CD4-positive, alpha-beta T cell treated with Interleukin-2 at 100 ng/mL for 4 hours (primary cell): ENCODE measurements around the gene EPHA4.

Source experiments
- DNase-seq: peaks from one replicate; pipeline ENCODE4 v3.0.0-alpha.2; 2020; ENCODE audit warnings: low spot score

The EPHA4 gene

DNA sequence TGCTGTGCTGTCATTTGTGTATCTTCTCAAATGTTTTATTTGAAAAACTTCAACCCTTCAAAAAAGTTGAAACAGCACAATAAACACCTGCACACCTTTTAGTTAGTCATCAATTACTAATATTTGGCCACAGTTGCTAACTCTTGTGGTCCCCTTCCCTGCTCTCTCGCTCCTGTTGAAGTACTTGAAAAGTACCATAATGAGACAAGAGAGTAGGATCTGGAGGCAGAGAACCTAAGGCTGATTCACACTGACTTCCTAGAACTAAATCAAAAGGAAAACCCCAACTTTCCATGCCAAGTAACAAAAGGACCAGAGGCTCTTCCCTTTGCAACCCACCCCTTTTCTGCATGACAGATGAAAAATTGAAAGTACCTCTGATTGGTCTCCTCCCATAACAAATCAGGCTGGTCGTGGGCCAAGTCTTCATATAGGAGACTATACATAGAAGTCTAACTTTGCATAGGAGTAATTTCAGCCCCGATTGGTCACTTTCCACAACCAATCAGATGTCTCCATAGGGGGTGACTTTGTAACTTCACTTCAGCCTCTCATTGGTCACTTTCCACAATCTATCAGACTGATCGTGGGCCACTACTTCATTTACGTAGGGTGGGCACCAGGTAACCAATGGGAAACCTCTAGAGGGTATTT is 179.7 kb downstream of the EPHA4 start:
- DNase-seq = no peak

- DNase-seq = no peak
Observed at GRCh38 chr2:221390878-221391277, 181.2 kb downstream of the EPHA4 start.

DNA sequence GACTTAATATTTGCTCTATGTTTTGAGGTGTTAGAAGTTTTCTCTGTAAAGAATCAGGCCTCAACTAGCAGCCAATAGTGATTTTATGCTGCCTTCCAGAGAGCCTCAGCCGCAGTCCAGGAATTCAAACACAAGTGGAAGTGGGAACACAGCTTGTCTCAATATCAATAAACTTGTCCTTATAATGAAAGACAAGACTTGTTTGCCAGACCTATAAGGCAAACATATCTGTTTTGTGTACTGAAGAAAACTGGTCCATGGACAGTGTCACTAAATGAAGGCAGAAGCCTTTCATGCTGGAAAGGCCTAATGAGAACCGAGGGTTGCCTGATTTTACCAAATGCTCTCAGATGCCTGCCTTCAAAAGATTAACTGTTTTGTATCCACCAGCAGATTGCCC is 182.2 kb downstream of the EPHA4 start:
- DNase-seq = no peak

- no peak for DNase-seq
Observed at GRCh38 chr2:221389421-221389820, 182.7 kb downstream of the EPHA4 start.

DNA sequence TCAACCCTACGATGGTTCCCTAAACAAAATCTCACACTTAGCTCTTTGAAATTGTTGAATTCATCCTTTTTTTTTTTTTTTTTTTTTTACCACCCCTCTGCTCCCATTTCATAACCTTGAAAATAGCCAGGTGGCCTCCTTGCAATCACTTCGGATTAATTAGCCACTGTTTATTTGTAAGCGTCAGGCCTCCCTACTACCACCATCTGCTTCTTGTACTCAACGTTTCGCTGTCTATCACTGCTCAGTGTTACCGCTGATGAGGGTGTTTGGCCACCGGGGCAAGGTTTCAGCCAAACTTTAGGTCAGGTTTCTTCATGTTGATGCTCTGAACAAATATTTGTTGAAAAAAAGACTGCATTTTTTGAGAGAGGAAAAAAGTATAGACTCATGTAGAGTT is 183.2 kb downstream of the EPHA4 start:
- no peak for DNase-seq

- DNase-seq = no peak
Observed at GRCh38 chr2:221385716-221386115, 186.4 kb downstream of the EPHA4 start.

DNA sequence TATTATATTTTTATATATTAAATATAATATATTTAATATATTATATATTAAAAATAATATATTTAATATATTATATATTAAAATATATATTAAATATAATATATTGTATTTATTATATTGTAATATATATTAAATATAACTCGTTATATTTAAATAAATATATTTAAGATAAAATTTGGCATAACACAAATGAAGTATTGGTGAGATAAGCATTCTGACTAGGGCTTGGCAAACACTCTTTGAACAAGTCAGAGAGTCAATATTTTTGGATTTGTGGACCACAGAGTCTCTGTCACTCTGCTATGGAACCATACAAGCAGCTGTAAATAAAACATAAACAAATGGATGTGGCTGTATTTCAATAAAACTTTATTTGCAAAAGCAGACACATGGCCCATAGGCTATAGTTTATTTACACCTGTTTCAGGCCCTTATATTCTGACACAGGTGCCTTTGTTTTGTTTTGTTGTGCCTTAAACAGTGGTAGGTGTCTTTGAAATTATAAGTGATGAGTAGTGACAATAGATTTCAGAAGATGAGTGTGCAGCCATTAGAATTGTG is 190.1 kb downstream of the EPHA4 start:
- DNase-seq = no peak

- no peak for DNase-seq
Observed at GRCh38 chr2:221380686-221381085, 191.4 kb downstream of the EPHA4 start.

GRCh38 chr2:221380062-221380461 is 192.0 kb downstream of the EPHA4 start:
- DNase-seq = no peak

DNA sequence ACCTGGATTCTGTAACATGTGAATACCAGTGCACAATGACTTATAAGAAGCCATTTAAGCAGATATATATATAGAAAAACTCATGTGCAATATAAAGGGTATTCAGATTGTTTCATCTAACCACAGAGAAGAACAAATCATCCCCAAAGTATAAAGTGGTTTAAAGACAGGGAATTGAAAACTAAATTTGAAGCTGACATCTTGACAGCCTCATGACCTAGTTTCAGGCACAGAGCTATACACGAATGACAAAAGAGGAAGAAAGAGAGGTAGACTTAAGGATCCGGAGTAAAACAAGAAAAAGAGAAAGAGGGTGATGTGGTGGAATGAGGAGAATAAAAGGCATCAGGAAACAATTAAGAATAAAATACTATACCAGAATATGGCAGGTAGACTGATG is 194.5 kb downstream of the EPHA4 start:
- DNase-seq = no peak

DNA sequence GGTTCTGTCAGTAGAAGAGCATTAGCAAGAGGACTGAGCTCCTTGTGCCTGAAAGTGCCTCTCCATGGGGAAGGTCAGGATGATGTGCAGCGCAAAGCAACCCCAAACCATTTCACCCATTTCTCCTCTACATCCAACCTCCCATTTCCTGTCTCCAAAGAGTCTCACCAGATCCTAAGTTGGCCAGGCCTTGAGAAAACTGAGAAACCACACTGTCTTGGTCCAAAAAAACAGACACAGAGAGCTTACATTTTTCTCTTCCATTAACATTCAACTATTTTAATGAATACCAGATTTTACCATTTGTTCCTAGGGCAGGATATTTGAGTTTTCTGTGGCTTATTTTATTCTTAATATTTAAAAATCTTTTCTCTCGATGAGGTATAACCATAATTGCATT is 195.0 kb downstream of the EPHA4 start:
- DNase-seq = no peak

- DNase-seq = no peak
Observed at GRCh38 chr2:221374234-221374633, 197.9 kb downstream of the EPHA4 start.

DNA sequence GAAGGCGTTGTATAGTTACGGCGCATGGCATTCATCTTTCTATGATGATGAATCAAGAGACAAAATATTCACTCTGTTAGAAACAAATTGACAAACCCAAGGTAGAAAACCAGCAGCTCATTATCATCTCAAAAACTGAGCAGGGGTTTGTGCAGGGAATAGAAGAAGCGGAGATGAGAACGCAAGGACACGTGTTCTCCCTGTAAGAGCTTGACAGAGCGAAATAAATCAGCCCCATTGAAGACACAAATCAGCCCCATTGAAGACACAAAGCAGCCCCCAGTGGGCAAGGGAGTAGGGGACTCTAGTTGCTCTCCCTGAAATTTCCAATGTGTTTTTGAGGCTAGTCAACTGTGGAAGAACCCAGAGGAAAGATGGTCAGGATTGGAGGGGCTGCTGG is 199.2 kb downstream of the EPHA4 start:
- no peak for DNase-seq

- no peak for DNase-seq
Observed at GRCh38 chr2:221372159-221372884, 199.8 kb downstream of the EPHA4 start.

DNA sequence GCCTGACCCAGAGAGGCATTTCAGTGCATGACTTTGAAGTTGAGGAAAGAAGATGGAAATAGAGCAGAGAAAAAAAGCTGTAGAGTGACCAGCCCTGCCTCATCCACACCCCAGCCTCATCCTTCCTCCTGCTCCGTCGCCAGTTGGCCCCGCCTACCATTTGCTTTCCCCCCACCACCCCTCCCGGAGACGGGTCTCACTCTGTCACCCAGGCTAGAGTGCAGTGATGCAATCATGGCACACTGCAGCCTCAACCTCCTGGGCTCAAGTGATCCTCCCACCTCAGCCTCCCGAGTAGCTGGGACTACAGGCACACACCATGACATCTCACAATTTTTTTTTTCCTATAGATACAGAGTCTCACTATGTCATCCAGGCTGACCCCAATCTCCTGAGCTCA is 200.8 kb downstream of the EPHA4 start:
- no peak for DNase-seq

DNA sequence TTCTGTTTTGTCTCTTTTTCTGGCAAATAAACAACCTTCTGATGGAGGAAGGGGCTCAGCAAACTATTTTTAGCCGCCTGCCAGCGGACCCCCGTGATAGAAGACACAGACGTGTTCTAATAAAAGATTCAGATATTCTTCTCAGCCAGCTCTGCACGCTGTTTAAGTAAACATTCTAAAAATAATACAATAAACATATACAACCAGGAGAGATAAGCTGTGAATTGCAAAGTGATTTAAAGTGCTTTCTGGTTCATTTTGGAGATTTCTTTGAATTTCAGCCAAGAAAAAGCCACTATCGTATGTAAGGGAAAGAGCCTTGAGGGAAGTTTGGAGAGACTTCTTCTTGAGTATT is 201.3 kb downstream of the EPHA4 start:
- no peak for DNase-seq

DNA sequence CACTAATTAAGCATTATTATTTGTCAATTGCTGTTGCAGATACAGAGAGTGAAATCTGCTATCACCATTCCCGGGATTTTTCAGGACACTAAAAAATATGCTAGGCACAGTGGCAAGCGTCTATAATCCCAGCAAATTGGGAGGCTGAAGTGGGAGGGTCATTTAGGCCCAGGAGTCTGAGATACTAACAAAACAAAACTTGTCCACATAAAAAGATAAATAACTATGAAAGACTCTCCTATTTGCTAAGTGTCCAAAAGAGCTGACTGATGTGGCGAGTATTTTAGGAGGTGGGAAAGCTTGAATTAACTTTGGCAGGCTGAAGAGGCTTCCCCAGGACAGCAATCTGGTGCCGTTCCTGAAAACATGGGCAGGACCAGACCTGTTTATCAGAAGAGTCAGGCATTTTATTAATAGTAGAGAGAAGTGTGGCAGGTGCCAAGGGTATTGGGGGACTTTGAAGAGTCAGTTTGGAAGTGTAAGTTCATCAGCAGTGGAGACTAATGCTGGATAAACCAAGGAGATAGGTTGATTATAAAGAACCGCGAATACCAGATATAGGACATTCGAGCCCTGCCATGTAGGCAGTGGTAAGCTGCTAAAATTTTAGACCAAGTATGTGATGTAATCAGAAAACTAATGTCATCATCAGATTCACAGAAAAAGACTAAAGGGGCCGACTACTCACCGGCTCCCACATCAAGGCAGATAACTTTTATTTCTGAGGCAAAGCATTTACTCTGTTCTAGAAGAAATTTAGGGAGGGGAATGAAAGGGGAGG is 201.8 kb downstream of the EPHA4 start:
- DNase-seq = no peak
